Neutrophil (primary cell): Measurements from ENCODE around the gene MYOZ1.

Experiments used
- H3K27ac ChIP-seq: fragments of 200-600 bp; sonication (generic); 2 replicates; pipeline ENCODE4 v1.5.1; 2016; ENCODE audit warnings: mild to moderate bottlenecking, moderate library complexity
- H3K27me3 ChIP-seq: fragments of 200-600 bp; sonication (generic); 2 replicates; pipeline ENCODE4 v1.6.0; 2016; ENCODE audit warnings: mild to moderate bottlenecking
- H3K36me3 ChIP-seq: fragments of 200-600 bp; sonication (generic); 2 replicates; pipeline ENCODE4 v1.5.1; 2017
- H3K4me1 ChIP-seq, 2 experiments: fragments of 200-600 bp in 1 of 2; sonication (generic) in 1 of 2; 1 replicate in 1 of 2; 2 replicates in 1 of 2; pipeline versions ENCODE4 v1.5.1 to v1.6.1; 2013 to 2016; ENCODE audit warnings: low read depth in 1 of 2, low read length in 1 of 2, mild to moderate bottlenecking in 1 of 2, moderate library complexity in 1 of 2; ENCODE audit not compliant: control insufficient read depth in 1 of 2, insufficient read depth in 1 of 2
- H3K4me3 ChIP-seq, 2 experiments: fragments of 200-600 bp in 1 of 2; sonication (generic) in 1 of 2; 1 replicate in 1 of 2; 2 replicates in 1 of 2; pipeline ENCODE4 v1.5.1; 2013 to 2016; ENCODE audit warnings: low read depth in 1 of 2, low read length in 1 of 2, mild to moderate bottlenecking in 1 of 2, moderate library complexity in 1 of 2
- H3K9me3 ChIP-seq: fragments of 200-600 bp; sonication (generic); 2 replicates; pipeline ENCODE4 v1.5.1; 2016
- CTCF ChIP-seq: fragments of 200-600 bp; sonication (generic); IDR thresholded peaks from 2 replicates; pipeline ENCODE4 v1.5.1; 2016; ENCODE audit warnings: antibody characterized with exemption

The MYOZ1 gene

GRCh38 chr10:73609116-73609515 is 32.2 kb downstream of the MYOZ1 start:
- no peaks in the 10 kb centered on the region for H3K4me1 ChIP-seq
- TF ChIP-seq CTCF = no peak
- H3K36me3 ChIP-seq = no peaks in the 10 kb centered on the region
- H3K9me3 ChIP-seq = no peaks in the 10 kb centered on the region
- H3K4me3 ChIP-seq = no peak overlapping the region
- H3K27ac ChIP-seq = no peak overlapping the region
- no peaks in the 10 kb centered on the region for H3K27me3 ChIP-seq

DNA sequence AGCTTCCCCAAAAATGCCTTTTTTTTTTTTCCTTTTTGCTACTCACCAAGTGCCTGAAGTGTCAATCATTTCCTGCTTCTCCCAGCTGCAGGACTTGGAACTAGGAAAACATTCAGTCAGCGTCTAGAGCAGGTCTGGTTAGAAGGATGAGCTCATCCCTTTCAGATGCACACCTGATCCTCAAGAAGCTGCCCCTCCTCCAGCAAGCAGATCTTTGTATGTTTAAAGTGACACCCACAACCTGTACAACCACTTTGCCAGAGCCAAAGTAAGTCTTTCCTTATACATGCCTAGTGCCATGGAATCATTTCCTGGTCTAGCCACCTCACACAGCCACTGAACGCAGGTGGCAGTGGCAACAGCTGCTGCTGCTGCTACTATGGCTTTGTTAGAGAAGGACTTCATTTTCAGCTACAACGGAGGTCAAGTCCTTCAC is 39.8 kb downstream of the MYOZ1 start:
- H3K27ac ChIP-seq = no peak overlapping the region
- H3K4me1 ChIP-seq = no peaks in the 10 kb centered on the region
- H3K4me3 ChIP-seq = no peak overlapping the region
- no peaks in the 10 kb centered on the region for H3K36me3 ChIP-seq
- H3K9me3 ChIP-seq = no peaks in the 10 kb centered on the region
- H3K27me3 ChIP-seq = no peaks in the 10 kb centered on the region
- TF ChIP-seq CTCF = no peak

- Histone ChIP-seq H3K4me1 (no peaks in the 10 kb centered on the region), H3K27ac (no peak overlapping the region), H3K9me3 (no peaks in the 10 kb centered on the region), H3K27me3 (no peaks in the 10 kb centered on the region), H3K4me3 (no peak overlapping the region), H3K36me3 (no peaks in the 10 kb centered on the region)
- TF ChIP-seq CTCF = no peak
Observed at GRCh38 chr10:73597346-73597745, 43.9 kb downstream of the MYOZ1 start.

DNA sequence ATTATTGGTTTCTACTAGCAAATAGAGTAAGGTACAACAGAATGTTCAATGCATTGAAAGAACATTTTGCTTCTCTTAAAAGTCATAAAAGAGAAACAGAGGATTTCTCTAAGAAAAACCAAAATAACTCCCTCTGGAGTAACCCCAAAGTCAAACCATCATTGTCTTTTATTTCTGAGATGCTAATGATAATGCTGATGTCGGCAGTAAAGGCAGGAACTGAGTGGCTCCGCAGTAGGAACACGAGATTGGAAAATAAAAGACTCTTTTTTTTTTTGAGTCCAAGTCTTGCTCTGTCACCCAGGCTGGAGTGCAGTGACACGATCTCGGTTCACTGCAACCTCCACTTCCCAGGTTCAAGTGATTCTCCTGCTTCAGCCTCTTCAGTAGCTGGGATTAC is 47.5 kb downstream of the MYOZ1 start:
- Histone ChIP-seq H3K4me3 (no peak overlapping the region), H3K27ac (no peak overlapping the region), H3K4me1 (peaks cover 8 to 12% of the 10 kb centered on the region in 2 experiments), H3K9me3 (no peaks in the 10 kb centered on the region), H3K36me3 (no peaks in the 10 kb centered on the region), H3K27me3 (no peaks in the 10 kb centered on the region)
- TF ChIP-seq CTCF = no peak

- H3K36me3 ChIP-seq = no peaks in the 10 kb centered on the region
Observed at GRCh38 chr10:73593110-73593509, 48.2 kb downstream of the MYOZ1 start.

More at GRCh38 chr10:73593110-73593509, 48.2 kb downstream of the MYOZ1 start:
- Histone ChIP-seq H3K27ac (no peak overlapping the region), H3K4me1 (peaks cover 8 to 12% of the 10 kb centered on the region in 2 experiments), H3K27me3 (no peaks in the 10 kb centered on the region), H3K9me3 (no peaks in the 10 kb centered on the region), H3K4me3 (no peak overlapping the region)
- no peak for TF ChIP-seq CTCF
